ENCODE results near the gene MBNL1.
"Not testable (repeated sequence)": the region's sequence is repeated elsewhere in the genome, so short reads cannot be mapped to it uniquely, and the experiment has no call there.

The MBNL1 gene

DNA sequence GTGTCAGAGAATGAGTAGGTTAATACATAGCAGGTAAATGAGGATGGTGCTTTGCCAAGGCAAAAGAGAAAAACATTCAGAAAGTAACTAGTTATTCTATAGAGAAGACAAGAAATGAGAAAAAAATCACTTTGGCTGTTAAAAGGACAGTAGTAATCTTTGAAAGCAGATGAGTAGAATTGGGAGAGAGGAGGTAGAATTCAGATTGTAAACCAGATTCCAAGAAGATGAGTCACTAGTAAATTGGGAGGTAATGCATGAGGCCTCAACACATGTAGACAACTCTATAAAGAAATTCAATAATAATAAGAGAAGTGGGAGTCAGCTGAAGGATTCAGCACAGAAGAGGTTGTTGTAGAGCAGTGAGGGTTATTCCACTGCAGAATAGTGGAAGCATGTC, 81.4 kb downstream of the MBNL1 start:
- no peak for DNase-seq (ENCODE audit: low spot score)

DNA sequence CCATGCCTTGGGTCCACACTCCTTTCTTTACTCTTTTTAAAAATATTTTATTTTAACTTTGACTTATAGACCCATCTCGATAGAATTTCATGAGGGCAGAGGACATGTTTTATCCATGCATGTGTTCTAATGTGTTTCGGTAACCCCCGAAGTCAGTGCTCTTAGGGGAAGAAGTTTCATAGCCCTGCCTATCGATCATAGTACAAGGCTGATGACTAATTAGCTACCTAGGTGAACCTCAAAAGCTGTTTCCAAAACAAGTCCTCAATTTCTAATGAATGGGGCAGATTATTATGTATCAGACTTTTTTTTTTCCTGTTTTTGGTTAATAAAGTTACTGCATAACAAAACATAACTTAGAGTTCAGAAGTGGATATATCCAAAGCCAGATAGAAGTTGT, 82.0 kb downstream of the MBNL1 start:
- DNase-seq (ENCODE audit: low spot score) = no peak

DNA sequence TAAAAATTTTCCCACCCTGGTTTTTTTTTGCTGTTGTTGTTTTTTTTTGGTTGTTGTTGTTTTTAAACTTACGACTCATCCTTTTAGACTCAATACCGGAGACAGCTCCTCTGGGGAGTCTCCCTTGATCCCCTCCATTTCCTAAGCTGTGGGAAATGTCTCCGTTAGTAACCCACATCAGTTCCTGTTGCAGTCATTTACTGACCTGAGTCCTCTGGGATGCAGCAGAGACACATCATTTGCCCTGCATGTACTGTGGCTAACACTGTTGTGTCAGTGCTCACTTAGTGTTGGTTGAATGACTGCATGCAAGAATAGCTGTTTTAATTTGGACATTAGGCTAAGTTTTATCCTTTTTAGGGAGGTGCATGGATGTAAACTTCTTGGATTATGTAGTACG, 83.8 kb downstream of the MBNL1 start:
- no peak for DNase-seq (ENCODE audit: low spot score)

DNA sequence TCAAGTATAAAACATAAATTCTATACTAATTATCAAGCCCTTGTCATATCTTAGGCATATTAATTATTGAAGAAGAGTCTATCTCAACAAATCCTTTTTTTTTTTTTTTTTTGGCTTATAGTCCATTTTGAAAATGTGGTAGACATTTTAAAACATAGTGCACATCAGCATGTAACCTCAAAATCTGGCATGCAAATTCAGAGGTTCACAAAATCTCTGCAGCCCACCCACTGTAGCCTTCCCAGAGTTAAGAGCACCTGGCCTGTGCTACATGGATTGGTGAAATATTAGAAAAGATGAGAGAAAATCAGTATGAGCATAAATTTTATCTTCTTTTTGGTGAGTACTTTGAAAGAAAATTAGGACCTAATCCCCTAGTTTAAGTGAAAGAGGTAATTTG, 84.8 kb downstream of the MBNL1 start:
- DNase-seq (ENCODE audit: low spot score) = no peak

DNA sequence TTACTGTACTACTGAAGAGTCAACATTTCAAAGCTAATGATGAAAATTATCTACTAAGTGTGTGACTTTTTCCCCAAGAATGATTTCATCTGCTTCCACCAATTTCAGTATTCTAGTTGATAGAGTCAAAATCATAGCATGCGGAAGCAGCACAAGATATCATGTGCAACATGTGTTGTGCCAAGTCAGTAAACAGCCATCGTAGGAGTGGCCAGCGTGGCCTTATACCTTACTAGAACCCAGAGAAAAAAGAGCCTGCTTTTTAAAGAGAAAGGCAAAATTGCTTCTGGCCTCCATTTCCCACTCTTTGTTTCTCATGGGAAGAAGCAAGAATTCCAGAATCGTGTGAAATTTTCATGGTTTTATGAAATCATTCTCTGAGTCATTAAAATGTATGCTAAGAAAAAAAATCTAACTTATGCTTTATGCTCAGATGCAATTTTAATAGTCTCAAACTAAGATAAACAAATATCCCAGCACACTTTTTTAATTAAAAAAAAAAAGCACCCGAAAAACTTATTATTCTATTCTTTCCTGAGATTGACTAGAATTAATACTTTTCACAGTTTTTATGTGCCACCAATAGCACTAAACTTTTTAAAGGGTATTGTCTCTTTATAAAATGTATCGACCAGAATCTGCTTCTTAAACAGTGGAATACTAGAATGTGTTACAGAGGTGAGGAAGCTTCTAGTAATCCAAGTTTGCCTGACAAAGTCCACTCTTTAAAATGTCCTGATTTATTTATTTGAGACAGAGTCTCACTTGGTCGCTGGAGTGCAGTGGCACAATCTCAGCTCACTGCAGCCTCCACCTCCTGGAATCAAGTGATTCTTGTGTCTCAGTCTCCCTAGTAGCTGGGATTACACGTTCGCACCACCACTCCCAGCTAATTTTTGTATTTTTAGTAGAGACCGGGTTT, 87.3 kb downstream of the MBNL1 start:
- DNase-seq (ENCODE audit: low spot score) = no peak

DNA sequence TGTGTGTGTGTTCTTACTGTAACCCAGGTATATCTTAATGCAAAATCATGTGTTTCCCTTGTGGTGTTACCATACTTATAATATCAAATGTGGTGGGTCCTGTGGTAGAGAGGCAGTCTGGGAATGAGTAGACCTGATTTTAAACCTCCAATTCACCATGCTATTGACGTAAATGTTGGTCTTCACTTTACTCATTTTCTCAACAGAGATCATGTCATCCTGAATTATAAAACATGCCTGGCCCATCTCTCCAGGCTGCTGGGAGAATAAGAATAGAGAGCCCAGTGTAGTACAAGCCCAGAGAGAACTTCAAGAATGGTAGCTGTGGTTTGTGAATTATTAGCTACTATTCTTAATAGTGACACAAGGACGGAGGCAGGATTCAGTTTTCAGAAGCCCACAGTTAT, 88.1 kb downstream of the MBNL1 start:
- peak; percentile 79 for DNase-seq (ENCODE audit: low spot score)

DNA sequence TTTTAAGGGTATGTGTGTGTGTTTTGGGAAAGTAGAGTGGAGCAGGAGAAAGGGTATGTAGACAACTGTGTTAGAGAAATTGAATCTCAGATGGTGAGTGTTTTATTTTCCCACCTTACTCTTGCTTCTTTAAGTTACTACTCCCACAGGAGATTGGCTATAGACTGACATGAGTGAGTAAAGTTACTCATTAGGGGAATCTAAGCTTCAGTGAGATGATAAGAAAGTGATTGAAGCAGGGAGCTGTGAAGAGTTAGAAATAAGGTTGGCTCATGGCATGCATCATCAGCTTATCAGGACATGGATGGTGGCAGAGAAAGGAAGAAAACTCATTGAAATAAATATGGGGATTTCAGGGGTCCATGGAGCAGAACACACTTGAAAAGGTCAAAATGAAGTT, 88.9 kb downstream of the MBNL1 start:
- DNase-seq (ENCODE audit: low spot score) = no peak

DNA sequence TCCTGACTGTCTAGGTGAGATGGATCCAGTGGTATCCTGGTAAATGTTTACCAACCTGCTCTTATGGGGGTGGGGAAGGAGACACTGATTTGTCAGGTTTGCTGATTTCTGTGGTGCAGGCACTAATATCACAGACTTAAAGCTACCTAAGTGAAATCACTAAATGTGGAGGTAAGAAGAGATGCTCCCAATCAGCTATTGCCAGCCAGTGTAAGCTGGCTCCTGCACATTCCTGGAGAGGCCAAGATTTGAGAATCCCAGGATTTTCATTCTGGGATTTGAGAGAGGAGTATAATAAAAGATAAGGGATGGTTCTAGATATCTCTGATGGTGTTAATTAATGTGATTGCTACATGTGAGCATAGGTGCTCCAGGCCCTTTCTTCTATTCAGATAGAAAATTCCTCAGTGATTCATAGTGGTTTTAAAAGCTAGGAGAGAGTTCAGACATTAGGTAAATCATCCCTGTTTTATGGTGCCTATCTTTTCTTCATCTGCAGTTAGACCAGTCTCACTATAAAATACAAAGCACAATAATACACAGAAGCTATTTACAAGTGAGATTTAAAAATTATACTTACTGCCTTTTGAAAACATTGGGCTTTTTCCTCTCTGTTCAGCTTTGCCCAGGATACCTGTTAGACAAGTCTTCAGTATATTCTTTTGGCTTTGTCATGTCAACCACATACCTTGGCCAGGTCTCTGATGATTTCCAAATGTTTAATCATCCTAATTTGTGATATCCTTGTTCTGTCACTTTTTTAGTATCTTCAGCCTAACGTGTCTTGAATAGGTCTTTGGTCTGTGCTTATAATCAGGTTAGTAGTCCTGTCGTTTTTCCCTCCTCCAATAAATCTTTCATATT, 90.9 kb downstream of the MBNL1 start:
- DNase-seq (ENCODE audit: low spot score) = no peak

DNA sequence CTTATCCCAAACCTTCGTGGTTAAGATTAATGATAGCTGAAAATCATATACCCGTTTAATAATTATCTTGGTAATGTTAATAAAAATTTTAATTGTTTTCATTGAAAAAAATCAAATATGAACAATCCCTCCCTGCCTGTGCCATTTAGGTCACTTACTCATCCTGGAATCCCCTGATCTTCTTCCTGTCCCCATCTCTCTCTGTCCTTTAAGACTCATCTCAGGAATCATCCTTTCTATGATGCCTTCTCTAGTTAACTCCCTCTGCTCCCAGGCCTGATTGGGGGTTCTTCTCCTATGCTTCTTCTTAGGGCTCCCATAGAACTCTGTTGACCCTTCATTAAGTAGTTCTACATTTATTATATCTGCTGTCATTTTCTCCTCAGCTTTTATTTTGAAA, 91.6 kb downstream of the MBNL1 start:
- no peak for DNase-seq (ENCODE audit: low spot score)

DNA sequence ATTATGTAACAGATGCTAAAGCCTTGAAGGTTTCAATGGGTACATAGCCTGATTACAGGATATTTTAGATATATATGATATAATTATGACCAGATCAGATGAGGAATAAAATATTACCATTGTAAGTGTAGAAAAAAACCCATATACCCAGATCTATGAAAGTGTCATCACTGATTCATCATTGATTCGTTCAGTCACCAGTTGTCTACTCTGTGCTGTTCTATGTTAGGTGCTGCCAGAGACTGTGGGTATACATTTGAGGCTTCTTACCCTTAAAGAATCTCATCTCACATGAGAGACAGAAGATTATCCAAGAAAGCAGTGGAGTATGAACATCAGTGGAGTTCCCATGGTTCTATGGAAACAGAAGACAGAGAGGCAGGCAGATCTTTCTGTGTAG, 92.2 kb downstream of the MBNL1 start:
- DNase-seq (ENCODE audit: low spot score) = no peak

DNA sequence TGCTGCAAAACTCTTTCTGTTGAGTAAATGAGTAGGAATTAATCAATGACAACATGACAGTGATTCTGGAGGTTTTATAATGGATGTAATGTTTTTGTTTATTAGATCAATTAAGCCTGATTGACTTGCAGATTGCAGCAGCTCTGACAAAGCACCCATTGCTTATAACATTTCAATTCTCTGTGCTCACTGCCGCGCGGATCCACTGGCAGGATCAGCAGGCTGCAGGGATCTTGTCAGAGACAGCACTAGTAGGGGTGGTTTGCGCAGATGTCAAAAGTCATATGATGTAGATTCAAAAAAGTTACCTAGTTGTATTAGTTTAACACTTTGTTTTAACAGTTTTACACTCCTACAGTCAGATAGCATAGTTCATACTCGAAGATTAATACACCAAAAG, 93.4 kb downstream of the MBNL1 start:
- DNase-seq (ENCODE audit: low spot score) = no peak

DNA sequence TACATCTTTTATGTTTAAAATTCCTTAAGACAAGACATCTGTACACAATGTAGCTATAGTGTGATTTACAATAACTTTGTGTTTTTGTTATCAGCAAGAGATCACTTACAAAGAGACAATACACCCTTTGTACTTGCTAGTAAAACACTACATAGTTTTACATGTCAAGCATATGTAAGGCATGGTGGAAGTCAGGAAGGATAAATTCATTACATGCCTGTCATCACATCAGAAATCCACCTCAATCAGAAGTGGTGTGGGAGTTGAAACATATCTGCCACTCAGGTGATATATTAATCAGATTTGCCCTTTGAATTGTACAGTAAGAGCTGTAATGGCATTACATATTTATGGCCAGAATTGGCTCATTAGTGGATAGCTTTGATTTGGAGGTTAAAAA, 95.5 kb downstream of the MBNL1 start:
- no peak for DNase-seq (ENCODE audit: low spot score)

DNA sequence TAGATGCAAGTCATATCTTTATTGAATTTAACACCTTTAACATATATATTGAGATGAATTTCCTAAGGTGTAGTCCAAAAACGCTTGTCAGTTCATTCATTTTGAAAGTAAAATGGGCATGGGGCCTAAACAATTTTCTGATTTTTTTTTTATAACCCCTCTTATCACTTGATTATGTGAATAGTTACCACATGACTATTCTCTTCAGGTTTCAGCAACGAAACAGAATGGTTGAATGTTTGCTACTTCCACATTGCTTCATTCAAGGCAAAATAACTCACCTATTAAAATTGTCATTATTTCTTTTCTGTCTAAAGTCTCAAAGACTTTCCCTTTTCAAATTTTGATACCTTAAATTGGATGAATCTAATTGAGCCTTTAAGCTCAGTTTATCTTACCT, 96.4 kb downstream of the MBNL1 start:
- no peak for DNase-seq (ENCODE audit: low spot score)

DNA sequence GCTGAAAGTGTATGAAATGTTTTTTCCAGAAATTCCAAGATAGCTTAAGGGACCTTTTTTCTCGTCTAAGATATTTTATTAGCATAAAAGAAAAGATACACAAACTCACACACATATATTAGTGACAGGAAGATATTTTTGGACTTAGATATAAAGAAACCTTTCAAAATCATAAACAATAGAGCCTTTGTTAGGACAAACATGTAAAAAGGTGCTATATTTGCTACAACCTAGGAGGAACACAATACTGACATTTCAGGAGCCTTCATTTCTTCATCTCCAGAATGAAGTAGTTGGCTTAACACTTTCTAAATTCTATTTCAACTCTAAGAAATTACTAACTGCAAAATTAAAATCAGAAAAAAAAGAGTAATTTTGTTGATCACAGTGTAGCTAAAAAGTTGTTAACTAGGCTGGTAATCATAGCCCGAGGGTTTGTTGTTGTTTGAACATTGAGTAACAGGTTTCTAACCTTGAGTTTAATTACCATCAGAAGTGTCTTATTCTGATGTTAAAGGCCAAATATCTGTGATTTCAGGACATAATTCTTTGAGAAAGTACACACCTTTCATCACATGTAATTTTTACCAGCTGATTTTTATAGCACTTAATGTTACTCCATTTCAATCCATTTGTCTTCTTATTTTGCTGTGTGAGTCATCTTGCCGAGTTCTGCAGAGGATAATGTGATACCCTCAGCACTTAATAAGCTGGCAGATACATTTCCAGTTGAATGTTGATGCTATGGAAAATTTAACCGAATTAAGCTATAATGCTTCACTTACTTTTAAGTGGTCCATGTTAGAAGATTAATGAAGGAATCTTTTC, 97.3 kb downstream of the MBNL1 start:
- no peak for DNase-seq (ENCODE audit: low spot score)

DNA sequence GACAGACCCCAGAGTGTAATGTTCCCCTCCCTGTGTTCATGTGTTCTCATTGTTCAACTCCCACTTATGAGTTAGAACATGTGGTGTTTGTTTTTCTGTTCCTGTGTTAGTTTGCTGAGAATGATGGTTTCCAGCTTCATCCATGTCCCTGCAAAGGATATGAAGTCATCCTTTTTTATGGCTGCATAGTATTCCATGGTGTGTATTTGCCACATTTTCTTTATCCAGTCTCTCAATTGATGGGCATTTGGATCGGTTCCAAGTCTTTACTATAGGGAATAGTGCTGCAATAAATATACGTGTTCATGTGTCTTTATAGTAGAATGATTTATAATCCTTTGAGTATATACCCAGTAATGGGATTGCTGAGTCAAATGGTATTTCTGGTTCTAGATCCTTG, 98.5 kb downstream of the MBNL1 start:
- DNase-seq (ENCODE audit: low spot score) = not testable (repeated sequence)

DNA sequence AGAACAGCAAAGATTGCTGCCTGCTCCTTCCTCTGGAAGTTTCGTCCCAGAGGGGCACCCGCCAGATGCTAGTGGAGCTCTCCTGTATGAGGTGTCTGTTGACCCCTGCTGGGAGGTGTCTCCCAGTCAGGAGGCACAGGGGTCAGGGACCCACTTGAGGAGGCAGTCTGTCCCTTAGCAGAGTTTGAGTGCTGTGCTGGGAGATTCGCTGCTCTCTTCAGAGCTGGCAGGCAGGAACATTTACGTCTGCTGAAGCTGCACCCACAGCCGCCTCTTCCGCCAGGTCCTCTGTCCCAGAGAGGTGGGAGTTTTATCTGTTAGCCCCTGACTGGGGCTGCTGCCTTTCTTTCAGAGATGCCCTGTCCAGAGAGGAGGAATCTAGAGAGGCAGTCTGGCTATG, 103.9 kb downstream of the MBNL1 start:
- not testable (repeated sequence) for DNase-seq (ENCODE audit: low spot score)

DNA sequence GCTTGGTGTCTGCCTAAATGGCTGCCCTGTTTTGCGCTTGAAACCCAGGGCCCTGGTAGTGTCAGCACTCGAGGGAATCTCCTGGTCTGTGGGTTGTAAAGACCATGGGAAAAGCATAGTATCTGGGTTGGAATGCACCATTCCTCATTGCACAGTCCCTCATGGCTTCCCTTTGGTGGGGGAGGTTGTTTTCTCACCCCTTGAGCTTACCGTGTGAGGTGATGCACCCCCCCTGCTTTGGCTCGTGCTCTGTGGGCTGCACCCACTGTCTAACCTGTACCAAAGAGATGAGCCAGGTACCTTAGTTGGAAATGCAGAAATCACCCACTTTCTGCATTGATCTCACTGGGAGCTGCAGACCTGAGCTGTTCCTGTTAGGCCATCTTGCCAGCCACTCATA, 104.7 kb downstream of the MBNL1 start:
- DNase-seq (ENCODE audit: low spot score) = no peak

DNA sequence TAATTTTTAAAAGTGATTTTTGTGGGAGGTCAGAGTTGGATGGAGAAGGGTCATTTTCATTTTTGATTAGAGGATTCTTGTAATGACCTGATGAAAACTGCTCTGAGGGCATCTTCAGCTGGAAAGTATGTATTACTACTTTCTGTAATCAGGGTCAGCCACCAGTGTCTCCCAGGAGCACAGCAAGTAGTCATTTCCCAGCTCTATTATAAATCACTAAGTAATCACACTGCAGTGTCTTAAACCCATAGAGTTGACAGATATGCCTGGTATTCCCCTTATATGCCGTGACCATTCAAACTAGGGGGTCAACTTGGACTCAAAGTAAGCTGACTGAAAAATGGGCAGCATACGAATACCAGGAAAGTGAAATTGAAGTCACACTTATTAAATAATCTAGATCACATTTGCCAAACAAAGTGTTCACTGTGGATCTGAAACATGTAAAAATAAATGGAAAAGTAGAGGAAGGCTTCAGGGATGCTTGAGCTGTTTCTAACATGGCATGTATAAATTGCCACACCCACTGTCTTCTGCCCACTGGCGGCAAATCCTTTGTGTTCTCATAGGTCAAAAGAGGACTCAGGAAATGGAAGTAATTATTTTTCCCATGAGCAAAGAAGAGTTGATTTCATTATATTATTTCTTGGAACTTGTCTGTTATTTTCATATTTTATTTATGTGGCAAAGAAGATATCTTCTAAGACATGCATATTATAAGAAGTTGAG, 105.7 kb downstream of the MBNL1 start:
- no peak for DNase-seq (ENCODE audit: low spot score)

DNA sequence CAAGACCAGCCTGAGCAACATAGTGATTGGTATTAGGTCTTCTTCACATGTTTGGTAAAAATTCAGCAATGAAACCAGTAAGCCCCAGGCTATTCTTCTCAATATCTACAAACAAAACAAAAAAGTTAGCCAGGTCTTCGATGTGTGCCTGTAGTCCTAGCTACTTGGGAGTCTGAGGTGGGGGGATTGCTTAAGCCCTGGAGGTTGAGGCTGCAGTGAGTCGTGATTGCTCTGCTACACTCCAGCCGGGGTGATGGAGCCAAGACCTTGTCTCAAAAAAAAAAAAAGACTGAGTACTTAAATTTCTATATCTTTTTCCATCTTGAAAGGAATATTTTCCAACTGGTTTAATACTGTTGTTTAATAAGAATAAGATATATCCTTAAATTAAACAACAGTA, 106.8 kb downstream of the MBNL1 start:
- no peak for DNase-seq (ENCODE audit: low spot score)

DNA sequence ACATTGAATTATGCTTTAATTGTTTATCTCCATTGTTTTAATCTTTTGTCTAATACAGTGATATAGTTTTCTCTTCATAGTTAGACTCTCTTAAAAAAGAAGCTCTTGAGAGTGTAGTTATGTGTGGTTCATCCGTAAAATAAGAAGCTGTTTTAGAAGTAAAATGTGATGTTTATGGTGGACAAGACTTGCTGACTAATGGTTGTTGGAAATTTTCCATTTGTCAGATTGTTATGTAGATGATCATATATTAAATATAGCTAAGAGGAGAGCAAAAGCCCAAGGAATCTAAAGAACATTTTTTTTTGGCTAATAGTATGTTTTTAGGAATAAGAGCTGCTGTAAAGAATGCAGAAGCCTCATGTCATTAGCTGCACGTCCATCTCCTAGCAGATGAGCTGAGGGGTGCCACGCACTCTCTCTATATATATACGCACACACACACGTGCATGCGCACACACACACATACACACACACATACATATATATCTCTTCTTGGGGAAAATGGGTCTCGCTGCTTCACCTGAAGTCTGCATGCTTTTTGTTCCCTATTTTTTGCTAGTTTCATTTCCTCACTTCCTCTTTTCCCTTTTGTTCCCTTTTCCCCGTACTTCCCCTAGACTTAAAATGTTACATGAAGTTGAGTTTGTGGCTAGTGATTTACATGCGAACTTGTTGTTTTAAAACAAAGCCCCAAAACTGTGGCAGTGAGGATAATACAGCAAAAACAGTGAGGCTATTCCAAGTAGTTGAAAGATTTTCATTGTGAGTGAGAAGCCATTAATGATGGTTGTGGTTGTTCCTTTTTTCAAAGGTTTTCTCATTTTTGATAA, 107.8 kb downstream of the MBNL1 start:
- no peak for DNase-seq (ENCODE audit: low spot score)

DNA sequence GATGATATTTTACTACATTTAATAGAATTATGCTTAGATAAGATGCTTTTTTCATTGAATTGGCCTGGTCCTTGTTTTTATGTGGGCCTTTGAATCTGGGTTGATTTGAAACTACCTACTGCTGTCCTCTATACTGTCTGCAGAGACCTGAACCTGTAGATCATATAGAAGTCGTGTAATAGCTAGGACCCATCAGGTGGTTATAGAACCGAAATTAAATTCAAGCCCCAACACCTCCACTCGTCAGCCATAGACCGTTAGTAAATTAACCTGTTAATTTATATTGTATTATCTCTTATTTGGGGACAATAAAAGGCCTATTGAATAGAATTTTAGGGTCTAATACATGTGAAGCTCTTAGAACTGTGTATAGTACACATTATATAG, 108.4 kb downstream of the MBNL1 start:
- no peak for DNase-seq (ENCODE audit: low spot score)
